Urinary bladder (tissue), 4 donors: Measurements from ENCODE around the gene SLC34A1. TPM values are rescaled to one million over a fixed set of nuclear protein-coding genes. Genes with fewer than 3 reads are reported as not detected.

Source experiments
- DNase-seq: peaks from one replicate; pipeline ENCODE4 v3.0.0-alpha.2; 2015; ENCODE audit errors: extremely low spot score
- H3K27ac ChIP-seq: one replicate; pipeline ENCODE4 v1.5.1; 2013; ENCODE audit warnings: low read depth, mild to moderate bottlenecking, moderate library complexity
- H3K36me3 ChIP-seq: one replicate; pipeline ENCODE4 v1.6.1; 2013; ENCODE audit warnings: mild to moderate bottlenecking, moderate library complexity; ENCODE audit not compliant: insufficient read depth
- H3K4me1 ChIP-seq: one replicate; pipeline ENCODE4 v1.6.1; 2013; ENCODE audit warnings: mild to moderate bottlenecking, moderate library complexity; ENCODE audit not compliant: insufficient read depth
- H3K4me3 ChIP-seq: one replicate; pipeline ENCODE4 v1.5.1; 2013; ENCODE audit warnings: low read depth, low read length
- WGBS: extraction: QIAGEN DNeasy Blood & Tissue Kit; methylation state at CpG from one replicate; pipeline ENCODE4 v1.1.7; 2013; 5-methylcytosine and 5-hydroxymethylcytosine counted together
- polyA plus RNA-seq: library from polyadenylated mRNA; stranded (reverse); fragments of 200-250 nt; gene quantifications from one replicate; pipeline ENCODE4 v1.2.3, GENCODE V29; 2013
- total RNA-seq: library from RNA; depleted of rRNA; stranded (reverse); fragments of >200 nt; gene quantifications from one replicate; pipeline ENCODE4 v1.2.3, GENCODE V29; 2014
- donor health status: healthy with polysubstance abuse.
- donor health status: healthy.

The SLC34A1 gene
- total and polyA plus RNA-seq, 2 donors = 0.04 TPM; not detected in 1

DNA sequence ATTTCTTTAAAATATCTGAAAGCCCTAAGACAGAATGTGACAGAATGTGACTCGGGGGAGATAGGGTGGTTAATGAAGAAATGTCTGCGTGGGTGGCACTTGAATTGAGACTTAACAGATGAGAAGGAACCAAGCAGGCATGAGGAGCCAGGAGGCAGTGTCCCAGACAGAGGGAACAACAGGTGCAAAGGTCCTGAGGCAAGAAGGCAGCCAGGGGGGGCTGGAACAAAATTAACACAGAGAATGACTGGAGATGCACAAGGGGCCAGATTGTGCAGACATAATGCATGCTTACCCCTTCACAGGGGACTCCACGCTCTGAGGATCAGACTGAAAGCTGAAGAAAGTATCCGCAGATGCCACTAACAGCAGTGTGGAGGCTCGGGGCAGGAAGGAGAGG is 34.5 kb upstream of the SLC34A1 start:
- H3K36me3 ChIP-seq = no peaks in the 10 kb centered on the region
- H3K4me3 ChIP-seq = no peak overlapping the region
- no peak for DNase-seq
- H3K27ac ChIP-seq = no peak overlapping the region
- 92% methylated on average over 5 of the region's 5 CpGs for WGBS
- H3K4me1 ChIP-seq = no peaks in the 10 kb centered on the region

DNA sequence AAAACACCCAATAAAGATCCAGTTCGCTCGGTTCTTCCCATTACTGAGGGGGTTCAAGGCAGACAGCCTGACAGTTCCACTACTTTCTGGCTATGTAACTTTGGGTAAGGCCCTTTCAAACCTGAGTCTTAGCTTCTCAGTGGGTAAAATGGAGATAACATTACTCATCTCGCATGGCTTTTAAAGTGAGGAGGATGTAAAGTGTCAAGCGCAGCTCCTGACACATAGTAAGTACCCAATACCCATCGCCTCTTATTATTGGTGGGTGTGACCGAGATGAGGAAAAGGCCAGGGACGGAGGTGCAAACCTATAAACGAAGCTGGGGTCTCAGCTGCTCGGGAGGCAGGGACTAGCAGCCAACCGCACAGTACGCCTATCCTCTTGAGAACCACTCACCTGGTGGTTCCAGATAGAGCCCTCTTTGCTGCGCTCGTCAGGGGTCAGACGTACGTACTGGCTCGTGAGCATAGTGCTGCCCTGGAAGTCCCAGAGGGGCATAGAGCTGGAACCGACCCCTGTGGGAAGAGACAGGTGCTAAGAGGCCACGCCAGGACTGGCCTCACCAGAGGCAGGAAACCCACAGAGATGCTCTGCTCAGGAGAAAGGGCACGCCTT is 33.4 kb upstream of the SLC34A1 start:
- peak overlapping the region; percentile 94 for H3K4me3 ChIP-seq
- no peaks in the 10 kb centered on the region for H3K4me1 ChIP-seq
- peak overlapping the region; percentile 79 for H3K27ac ChIP-seq
- 12% methylated on average over 19 of the region's 19 CpGs for WGBS
- no peaks in the 10 kb centered on the region for H3K36me3 ChIP-seq
- DNase-seq = no peak

DNA sequence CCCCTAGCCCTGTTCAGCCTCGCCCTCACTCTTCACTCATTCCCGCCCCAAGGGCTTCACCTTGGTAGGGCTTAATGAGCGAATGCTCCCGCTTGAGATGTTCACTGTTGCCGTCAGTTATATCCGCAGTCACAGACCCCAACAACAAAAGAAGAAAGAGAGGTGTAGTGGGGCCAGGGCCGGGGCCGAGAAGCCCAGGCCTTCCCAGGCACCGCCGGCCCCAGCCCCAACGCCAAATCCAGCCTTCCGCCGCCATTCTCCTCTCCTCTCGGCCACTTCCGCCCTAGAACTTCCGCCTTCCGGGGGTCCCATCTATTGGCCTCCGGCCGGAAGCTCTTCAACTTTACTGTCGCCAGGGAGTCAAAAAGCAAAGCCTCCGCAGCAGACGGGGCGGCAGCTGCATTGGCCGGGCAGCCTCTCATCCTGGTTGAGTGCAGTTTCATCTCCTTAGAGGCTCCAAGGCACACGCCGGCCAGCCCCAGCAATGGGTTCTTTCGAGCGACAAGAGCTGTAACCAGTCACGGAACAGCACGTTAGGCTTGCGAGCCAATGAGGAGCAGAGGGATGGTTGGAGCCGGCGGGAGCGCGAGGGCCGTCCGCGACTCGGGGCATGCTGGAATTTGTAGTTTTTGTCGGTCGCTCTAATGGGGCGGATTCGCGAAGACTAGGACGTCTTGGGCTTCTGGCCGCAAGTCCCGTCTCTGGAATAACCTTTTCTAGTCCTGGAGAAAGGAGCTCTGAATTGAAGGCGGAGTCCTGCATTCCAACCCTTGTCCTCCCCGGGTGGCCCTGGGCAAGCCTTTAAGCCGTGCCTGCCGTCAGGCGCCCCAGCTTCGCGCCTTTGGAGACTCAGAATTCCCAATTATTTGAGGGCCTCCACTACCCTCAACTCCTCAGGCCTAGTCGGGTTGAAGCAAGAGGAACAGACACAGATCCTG is 32.6 kb upstream of the SLC34A1 start, which contains the start of gene LMAN2:
TSS of gene LMAN2 (minus strand) at position 277 of the 938 bp plus-strand sequence. CDS start at position 256, 21 bp downstream.
- 7% methylated on average over 55 of the region's 55 CpGs for WGBS
- peak; percentile 94 for DNase-seq
- Histone ChIP-seq H3K4me3 (peak within 1 kb of the TSS; percentile 94), H3K36me3 (no peaks in the 10 kb centered on the region), H3K27ac (peak within 1 kb of the TSS; percentile 79), H3K4me1 (no peaks in the 10 kb centered on the region)

DNA sequence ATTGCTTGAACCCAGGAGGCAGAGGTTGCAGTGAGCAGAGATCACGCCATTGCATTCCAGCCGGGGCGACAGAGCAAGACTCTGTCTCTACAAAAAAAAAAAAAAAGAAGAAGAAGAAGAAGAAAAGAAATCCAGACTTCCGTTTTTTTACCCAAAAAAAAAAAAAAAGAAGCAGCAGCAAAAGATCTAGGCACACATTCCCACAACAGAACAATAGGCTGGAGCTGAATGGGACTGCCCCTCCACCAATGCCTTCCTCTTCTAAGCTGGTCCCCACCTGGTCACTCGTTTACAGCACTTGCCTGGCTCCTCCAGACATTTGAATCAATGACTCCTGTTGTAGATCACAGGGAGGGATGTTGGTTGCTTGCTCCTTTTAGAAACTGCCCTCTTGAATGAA is 31.1 kb upstream of the SLC34A1 start:
- H3K4me1 ChIP-seq = no peaks in the 10 kb centered on the region
- H3K27ac ChIP-seq = no peak overlapping the region
- 70% methylated on average over 5 of the region's 5 CpGs for WGBS
- H3K4me3 ChIP-seq = no peak overlapping the region
- DNase-seq = no peak
- no peaks in the 10 kb centered on the region for H3K36me3 ChIP-seq

DNA sequence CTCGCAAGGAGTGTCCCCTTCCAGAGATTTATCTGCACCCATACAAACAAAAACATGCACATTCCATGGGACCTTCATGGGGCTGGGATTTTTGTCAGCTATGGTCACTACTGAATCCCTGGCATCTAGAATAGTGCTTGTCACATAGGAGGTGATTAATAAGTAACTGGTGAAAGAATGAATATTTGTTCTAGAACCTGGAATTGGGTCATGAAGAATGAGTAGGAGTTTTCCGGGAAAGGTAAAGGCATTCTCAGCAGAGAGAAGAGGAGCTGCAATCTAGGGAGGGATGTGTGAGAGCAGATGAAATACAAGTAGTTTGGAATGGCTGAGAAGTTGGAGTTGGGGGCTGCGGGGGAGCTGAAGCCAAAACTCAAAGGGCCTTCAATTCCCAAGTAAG is 30.0 kb upstream of the SLC34A1 start:
- Histone ChIP-seq H3K4me3 (no peak overlapping the region), H3K27ac (no peak overlapping the region), H3K4me1 (no peaks in the 10 kb centered on the region), H3K36me3 (no peaks in the 10 kb centered on the region)
- WGBS = 92% methylated on average over 3 of the region's 3 CpGs
- no peak for DNase-seq

DNA sequence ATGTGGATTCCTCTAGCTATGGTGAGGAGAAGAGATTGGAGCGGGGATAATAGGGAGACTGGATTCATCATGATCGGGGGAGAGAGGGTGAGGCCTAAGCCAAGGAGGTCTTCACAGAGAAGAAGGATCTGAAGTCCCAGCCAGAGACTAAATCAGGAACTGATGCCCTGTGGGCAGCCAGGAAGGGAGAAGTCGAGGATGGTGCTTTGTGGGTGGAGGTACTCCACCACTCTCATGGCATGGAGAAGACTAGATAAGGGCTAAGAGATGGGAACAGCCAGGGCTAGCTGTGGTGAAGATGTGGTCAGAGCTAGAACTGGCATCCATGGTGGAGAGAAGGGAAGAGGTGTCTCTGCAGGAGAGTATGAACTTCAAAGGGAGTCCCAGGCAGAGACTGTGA is 29.5 kb upstream of the SLC34A1 start:
- H3K27ac ChIP-seq = no peak overlapping the region
- no peak for DNase-seq
- 71% methylated on average over 3 of the region's 3 CpGs for WGBS
- no peak overlapping the region for H3K4me3 ChIP-seq
- H3K4me1 ChIP-seq = no peaks in the 10 kb centered on the region
- no peaks in the 10 kb centered on the region for H3K36me3 ChIP-seq

DNA sequence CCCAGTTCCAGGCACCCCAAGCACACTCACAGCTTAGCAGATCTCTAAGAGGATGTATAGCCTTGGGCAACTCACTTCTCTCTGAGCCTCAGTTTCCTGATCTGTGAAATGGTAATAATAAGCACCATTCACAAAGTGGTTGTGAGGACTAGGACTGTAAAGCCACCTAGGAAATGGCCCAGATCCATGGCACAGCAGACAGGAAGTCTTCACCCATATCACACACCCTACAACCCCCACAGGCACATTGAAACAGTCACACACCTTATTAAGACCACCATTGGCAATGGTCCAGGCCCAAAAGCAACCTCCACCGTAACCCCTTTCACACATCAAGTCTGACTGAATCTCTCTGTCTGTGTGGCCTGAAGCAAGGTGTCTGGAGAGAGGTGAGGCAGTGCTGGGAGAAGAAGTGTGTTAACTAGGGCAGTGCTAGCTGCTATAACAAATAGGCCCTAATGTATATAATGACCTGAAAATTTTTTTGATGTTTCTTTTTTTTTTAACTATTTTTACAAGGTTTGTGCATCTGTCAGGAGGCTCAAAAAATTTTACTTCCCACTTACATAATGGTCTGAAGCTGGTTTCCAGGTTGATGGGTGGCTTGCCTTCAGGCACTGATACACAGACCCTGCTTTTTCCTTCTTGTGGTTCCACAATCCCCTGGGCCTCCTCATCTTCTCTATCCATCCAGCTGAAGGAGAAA is 28.9 kb upstream of the SLC34A1 start:
- H3K4me3 ChIP-seq = no peak overlapping the region
- no peak for DNase-seq
- H3K4me1 ChIP-seq = no peaks in the 10 kb centered on the region
- H3K27ac ChIP-seq = no peak overlapping the region
- 78% methylated on average over 1 of the region's 1 CpG for WGBS
- H3K36me3 ChIP-seq = no peaks in the 10 kb centered on the region

DNA sequence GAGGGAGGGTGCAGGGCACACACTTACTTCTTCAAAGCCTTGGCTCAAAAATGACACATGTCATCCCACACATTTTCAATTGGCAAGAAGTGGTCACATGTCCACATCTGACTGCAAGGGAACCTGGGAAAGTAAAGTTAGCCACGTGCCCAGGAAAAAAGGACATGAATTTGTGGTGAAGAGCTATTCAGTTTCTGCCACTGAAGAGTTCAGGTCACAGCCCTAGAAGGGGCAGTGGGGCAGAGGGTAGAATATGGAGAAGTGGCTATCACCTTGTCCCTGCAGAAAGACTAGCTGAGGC is 28.4 kb upstream of the SLC34A1 start:
- Histone ChIP-seq H3K36me3 (no peaks in the 10 kb centered on the region), H3K27ac (no peak overlapping the region), H3K4me1 (no peaks in the 10 kb centered on the region), H3K4me3 (no peak overlapping the region)
- no peak for DNase-seq
- WGBS = 13% methylated on average over 1 of the region's 1 CpG

DNA sequence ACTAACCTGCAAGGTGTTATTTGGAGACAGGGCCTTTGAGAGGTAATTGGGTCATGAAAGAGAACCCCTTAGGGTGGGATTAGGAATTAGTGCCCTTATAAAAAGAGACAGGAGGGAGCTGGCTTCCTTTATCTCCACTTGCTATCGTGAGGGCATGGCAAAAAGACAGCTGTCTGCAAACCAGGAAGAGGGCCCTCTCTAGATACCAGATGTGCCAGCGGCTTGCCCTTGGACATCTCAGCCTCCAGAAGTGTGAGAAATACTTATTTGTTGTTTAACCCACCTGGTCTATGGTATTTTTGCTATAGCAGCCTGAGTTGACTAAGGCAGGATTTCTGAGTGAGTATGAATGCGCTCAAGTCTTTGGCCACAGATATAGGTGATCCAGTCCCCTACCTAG is 27.5 kb upstream of the SLC34A1 start:
- H3K27ac ChIP-seq = no peak overlapping the region
- no peaks in the 10 kb centered on the region for H3K4me1 ChIP-seq
- no peaks in the 10 kb centered on the region for H3K36me3 ChIP-seq
- DNase-seq = no peak
- no peak overlapping the region for H3K4me3 ChIP-seq
- WGBS = 54% methylated on average over 3 of the region's 3 CpGs

DNA sequence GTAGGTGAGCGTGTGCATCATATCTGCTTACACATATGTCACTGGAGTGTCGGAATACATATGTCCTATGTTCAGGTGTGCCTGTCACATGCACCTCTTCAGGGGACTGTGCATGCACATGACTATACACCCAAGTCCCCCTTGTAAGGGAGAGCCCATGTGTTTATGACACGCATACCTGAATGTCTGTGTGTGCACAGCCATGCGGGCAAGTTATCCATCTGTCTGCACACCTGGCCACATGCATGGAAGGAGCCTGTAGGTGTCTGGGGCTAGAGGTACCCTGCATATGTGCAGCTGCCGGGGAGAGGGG is 27.1 kb upstream of the SLC34A1 start:
- no peak overlapping the region for H3K4me3 ChIP-seq
- no peaks in the 10 kb centered on the region for H3K36me3 ChIP-seq
- DNase-seq = no peak
- WGBS = 71% methylated on average over 5 of the region's 5 CpGs
- no peaks in the 10 kb centered on the region for H3K4me1 ChIP-seq
- H3K27ac ChIP-seq = no peak overlapping the region

DNA sequence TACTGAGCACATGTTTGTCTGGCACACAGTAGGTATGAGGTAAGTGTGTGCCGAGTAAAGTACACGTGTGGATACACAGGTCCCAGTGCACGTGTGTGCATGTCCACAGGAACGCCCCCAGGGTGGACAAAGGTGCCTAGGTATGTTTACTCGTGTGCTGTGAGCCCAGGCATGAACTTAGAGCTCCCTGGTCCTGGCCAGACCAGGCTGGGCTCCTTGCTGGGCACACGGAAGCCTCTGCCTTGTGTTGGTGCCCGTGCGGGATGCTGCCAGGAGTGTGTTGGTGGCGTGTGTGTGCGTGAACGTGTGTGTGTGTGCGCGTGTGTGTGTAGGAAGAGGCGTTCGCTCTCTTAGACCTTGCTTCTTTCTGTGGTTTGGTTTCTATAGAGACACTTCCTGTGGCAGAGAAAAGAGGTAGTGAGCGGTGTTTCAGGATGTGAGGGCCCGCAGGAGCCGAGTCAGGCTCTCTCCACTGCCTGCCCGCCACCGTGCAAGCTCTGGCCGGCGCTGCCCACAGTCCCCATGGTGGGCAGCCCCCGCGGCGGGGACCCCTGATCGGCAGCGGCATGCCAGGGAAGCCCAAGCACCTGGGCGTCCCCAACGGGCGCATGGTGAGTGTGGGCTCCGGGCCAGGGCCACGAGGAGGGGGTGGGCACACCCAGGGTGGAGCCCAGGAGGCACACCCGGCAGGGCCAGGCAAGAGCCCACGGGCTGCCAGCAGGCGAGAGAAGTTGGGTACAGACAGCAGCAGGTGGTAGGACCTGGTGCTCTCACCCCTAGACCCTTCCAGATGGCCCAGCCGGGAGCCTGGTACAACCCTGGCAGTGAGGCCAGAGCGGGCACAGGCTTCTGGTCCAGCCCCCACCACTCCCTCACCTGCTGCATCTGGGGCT is 26.5 kb upstream of the SLC34A1 start, which contains the start of gene RGS14:
TSS of gene RGS14 (plus strand) at position 466 of the 893 bp plus-strand sequence. CDS start at position 567, 101 bp downstream.
- 46% methylated on average over 37 of the region's 37 CpGs for WGBS
- Histone ChIP-seq H3K27ac (no peak within 1 kb of the TSS), H3K36me3 (no peaks in the 10 kb centered on the region), H3K4me3 (peak within 1 kb of the TSS; percentile 29), H3K4me1 (no peaks in the 10 kb centered on the region)
- DNase-seq = no peak

DNA sequence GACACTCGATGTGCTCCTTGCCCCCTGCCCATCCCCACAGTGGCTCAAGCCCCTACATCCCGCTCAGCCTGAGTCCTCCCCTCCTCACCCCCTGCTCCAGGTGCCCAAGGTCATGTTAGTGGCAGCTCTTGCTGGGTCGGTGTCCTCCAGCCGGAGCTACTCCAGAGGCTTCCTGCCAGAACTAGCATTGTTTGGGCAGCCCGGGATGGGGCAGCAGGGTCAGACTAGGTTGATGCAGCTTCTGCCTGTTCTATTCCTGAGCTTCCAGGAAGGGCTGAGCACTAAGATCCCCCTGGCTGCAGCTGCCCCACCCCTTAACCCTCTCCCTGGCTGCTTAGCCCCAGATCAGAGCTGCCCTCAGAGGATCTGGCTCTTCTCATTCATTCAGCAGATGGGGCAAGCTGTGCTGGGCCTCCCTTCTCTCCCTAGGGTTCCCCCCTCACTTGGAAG is 25.8 kb upstream of the SLC34A1 start:
- 54% methylated on average over 5 of the region's 5 CpGs for WGBS
- Histone ChIP-seq H3K27ac (no peak overlapping the region), H3K4me1 (no peaks in the 10 kb centered on the region), H3K36me3 (no peaks in the 10 kb centered on the region), H3K4me3 (peak overlapping the region; percentile 29)
- DNase-seq = no peak

DNA sequence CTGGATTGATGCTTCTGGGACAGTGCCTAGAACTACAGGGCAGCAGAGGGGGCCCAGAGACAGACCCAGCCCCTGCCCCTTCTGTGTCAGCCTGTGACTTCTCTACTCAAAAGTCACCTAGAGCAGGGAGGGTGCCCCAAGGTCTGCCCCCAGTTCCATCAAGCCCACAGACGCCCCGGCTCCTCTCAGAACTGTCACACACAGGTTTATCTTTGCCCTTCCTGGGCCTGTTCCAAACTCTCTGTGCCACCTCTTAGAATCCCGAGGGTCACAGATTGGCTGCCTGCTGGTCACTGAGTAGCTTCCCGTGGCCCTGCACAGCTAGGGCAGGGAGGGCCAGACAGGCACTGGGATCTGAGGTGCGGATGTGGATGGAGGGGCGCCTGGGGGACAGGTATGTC is 24.8 kb upstream of the SLC34A1 start:
- Histone ChIP-seq H3K36me3 (no peaks in the 10 kb centered on the region), H3K27ac (no peak overlapping the region), H3K4me1 (no peaks in the 10 kb centered on the region), H3K4me3 (no peak overlapping the region)
- WGBS = 69% methylated on average over 6 of the region's 6 CpGs
- DNase-seq = no peak
